Measurements from ENCODE around the gene PLOD3. TPM values are rescaled to one million over a fixed set of nuclear protein-coding genes. Genes with fewer than 3 reads are reported as not detected.

PLOD3 gene
- total RNA-seq, 2 donors from 2014 or later: 53.9 to 65.5 TPM

- H3K9me3 Mint-ChIP-seq: no peaks in the 10 kb centered on the region
- 97 to 100% methylated on average over 5 of the region's 5 CpGs for WGBS, 2 experiments (ENCODE audit: insufficient coverage in 1 of 2, insufficient read length in 1 of 2)
- Histone ChIP-seq H3K27me3 (ENCODE audit: control insufficient read depth, insufficient read depth, low read length, poor library complexity, severe bottlenecking) (no peaks in the 10 kb centered on the region), H3K36me3 (ENCODE audit: control insufficient read depth, insufficient read depth, low read length) (peaks cover 17% of the 10 kb centered on the region), H3K9ac (ENCODE audit: extremely low read depth, low read length, poor library complexity, severe bottlenecking) (no peak overlapping the region), H3K9me3 (ENCODE audit: control insufficient read depth, low read length) (no peaks in the 10 kb centered on the region), H3K4me1 (ENCODE audit: control insufficient read depth, insufficient read depth, low read length) (no peaks in the 10 kb centered on the region), H3K4me3 (ENCODE audit: low read length) (no peak overlapping the region), H3K27ac (ENCODE audit: low read depth, low read length) (no peak overlapping the region)
- DNase-seq: no peak
- no peak overlapping the region for H3K27ac Mint-ChIP-seq
- H3K36me3 Mint-ChIP-seq (ENCODE audit: low read depth): peaks cover 39% of the 10 kb centered on the region
- H3K4me3 Mint-ChIP-seq: no peak overlapping the region
- no peak for TF ChIP-seq CTCF (conservative IDR thresholded peaks at IDR 0.05)
- no peaks in the 10 kb centered on the region for H3K27me3 Mint-ChIP-seq (ENCODE audit: insufficient read depth)
- H3K4me1 Mint-ChIP-seq: peaks cover 13% of the 10 kb centered on the region
Measured at GRCh38 chr7:101220295-101220694, 2.9 kb upstream of the PLOD3 start.

- Histone ChIP-seq H3K9me3 (ENCODE audit: control insufficient read depth, low read length) (no peaks in the 10 kb centered on the region), H3K9ac (ENCODE audit: extremely low read depth, low read length, poor library complexity, severe bottlenecking) (peak overlapping the region; percentile 94), H3K27me3 (ENCODE audit: control insufficient read depth, insufficient read depth, low read length, poor library complexity, severe bottlenecking) (no peaks in the 10 kb centered on the region), H3K36me3 (ENCODE audit: control insufficient read depth, insufficient read depth, low read length) (peaks cover 14% of the 10 kb centered on the region), H3K4me3 (ENCODE audit: low read length) (peak overlapping the region; percentile 99), H3K27ac (ENCODE audit: low read depth, low read length) (no peak overlapping the region), H3K4me1 (ENCODE audit: control insufficient read depth, insufficient read depth, low read length) (no peaks in the 10 kb centered on the region)
- H3K27ac Mint-ChIP-seq: peak overlapping the region; percentile 93
- no peaks in the 10 kb centered on the region for H3K27me3 Mint-ChIP-seq (ENCODE audit: insufficient read depth)
- DNase-seq: no peak
- WGBS, 2 experiments (ENCODE audit: insufficient coverage in 1 of 2, insufficient read length in 1 of 2): 15 to 18% methylated on average over 20 to 26 of the region's 26 CpGs
- H3K4me1 Mint-ChIP-seq: peaks cover 13% of the 10 kb centered on the region
- no peak for TF ChIP-seq CTCF (conservative IDR thresholded peaks at IDR 0.05)
- no peaks in the 10 kb centered on the region for H3K9me3 Mint-ChIP-seq
- peaks cover 36% of the 10 kb centered on the region for H3K36me3 Mint-ChIP-seq (ENCODE audit: low read depth)
- H3K4me3 Mint-ChIP-seq: peak overlapping the region; percentile 96
Measured at GRCh38 chr7:101218236-101219125, 1.1 kb upstream of the PLOD3 start.

DNA sequence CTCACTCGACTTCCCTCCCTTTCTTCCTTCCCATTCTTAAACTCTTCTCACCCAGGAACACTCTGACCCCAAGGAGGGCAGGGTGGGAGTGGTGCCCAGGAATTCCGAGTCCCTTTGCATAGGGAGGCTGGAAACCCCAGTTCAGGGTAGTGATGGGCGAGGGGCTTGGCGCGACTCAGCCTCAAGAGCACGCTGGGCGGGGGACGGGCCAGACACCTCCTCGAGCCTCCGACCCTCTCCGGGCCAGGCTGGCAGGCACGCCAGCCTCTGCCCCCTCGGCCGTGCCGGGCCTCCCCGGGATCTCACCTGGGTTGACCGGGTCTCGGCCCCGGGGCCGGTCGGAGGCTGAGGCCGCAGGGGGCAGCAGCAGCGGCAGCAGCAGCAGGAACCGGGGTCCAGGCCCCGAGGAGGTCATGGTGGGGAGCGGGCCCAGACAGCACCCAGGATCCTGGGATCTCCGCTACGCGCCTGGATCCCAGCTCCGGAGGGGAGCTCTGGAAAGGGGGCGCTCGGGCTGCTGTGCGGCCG, 457 bp downstream of the PLOD3 start:
- no peak for DNase-seq
- peak overlapping the region; percentile 75 for H3K27ac Mint-ChIP-seq

More for the DNA sequence above, 457 bp downstream of the PLOD3 start:
- peaks cover 7% of the 10 kb centered on the region for H3K36me3 ChIP-seq (ENCODE audit: control insufficient read depth, insufficient read depth, low read length)
- Mint-ChIP-seq H3K27me3 (ENCODE audit: insufficient read depth) (no peaks in the 10 kb centered on the region), H3K36me3 (ENCODE audit: low read depth) (peaks cover 24% of the 10 kb centered on the region), H3K4me3 (peak overlapping the region; percentile 96), H3K4me1 (peaks cover 13% of the 10 kb centered on the region), H3K9me3 (no peaks in the 10 kb centered on the region)
- H3K4me1 ChIP-seq (ENCODE audit: control insufficient read depth, insufficient read depth, low read length): no peaks in the 10 kb centered on the region
- 2% methylated on average over 13 to 34 of the region's 34 CpGs for WGBS, 2 experiments (ENCODE audit: insufficient coverage in 1 of 2, insufficient read length in 1 of 2)
- H3K27ac ChIP-seq (ENCODE audit: low read depth, low read length): peak overlapping the region; percentile 1
- no peaks in the 10 kb centered on the region for H3K27me3 ChIP-seq (ENCODE audit: control insufficient read depth, insufficient read depth, low read length, poor library complexity, severe bottlenecking)
- H3K4me3 ChIP-seq (ENCODE audit: low read length): peak overlapping the region; percentile 99
- H3K9ac ChIP-seq (ENCODE audit: extremely low read depth, low read length, poor library complexity, severe bottlenecking): peak overlapping the region; percentile 94
- TF ChIP-seq CTCF (conservative IDR thresholded peaks at IDR 0.05): no peak
- H3K9me3 ChIP-seq (ENCODE audit: control insufficient read depth, low read length): no peaks in the 10 kb centered on the region
